GM12872 (cell line): Measurements from ENCODE around the gene ARHGAP12.

Source experiments
- CTCF ChIP-seq: IDR thresholded peaks from 3 replicates; pipeline ENCODE4 v1.5.1; 2011; ENCODE audit warnings: low read depth, mild to moderate bottlenecking, low read length, moderate library complexity; ENCODE audit not compliant: insufficient read depth

ARHGAP12 gene

GRCh38 chr10:31769564-31769963 lies 159.1 kb downstream of the ARHGAP12 start:
- TF ChIP-seq CTCF, result no peak

GRCh38 chr10:31768467-31768866 lies 160.2 kb downstream of the ARHGAP12 start:
- TF ChIP-seq CTCF, result no peak

GRCh38 chr10:31765541-31765940 lies 163.1 kb downstream of the ARHGAP12 start:
- TF ChIP-seq CTCF, result no peak

- no peak for TF ChIP-seq CTCF
These were observed 166.3 kb downstream of the ARHGAP12 start for GRCh38 chr10:31762316-31762715.

- TF ChIP-seq CTCF, result no peak
These were observed 167.5 kb downstream of the ARHGAP12 start for GRCh38 chr10:31761156-31761555.

GRCh38 chr10:31760674-31761081 lies 168.0 kb downstream of the ARHGAP12 start:
- no peak for TF ChIP-seq CTCF

- no peak for TF ChIP-seq CTCF
These were observed 168.6 kb downstream of the ARHGAP12 start for GRCh38 chr10:31759799-31760626.
